Lower lobe of right lung (tissue), 2 donors: ENCODE results near the gene GPRC5D. TPM values are rescaled to one million over a fixed set of nuclear protein-coding genes. Genes with fewer than 3 reads are reported as not detected.
A peak's percentile ranks its signal among the peaks of the same experiment; 100 is the strongest.

Source experiments
- ATAC-seq, 2 donors: fragments of 200-7000 bp; cut with Tn5 transposase; one replicate each; pipeline ENCODE4 v1.9.1; 2020 to 2022; ENCODE audit warnings: mild to moderate bottlenecking in 2 of 2, moderate library complexity in 2 of 2
- DNase-seq: peaks from one replicate; pipeline ENCODE4 v3.0.0-alpha.2; 2020
- H3K27ac ChIP-seq: fragments of 200-600 bp; one replicate; pipeline ENCODE4 v1.8.0; 2022
- H3K27me3 ChIP-seq: fragments of 200-600 bp; one replicate; pipeline ENCODE4 v1.8.0; 2022; ENCODE audit warnings: low read depth
- H3K36me3 ChIP-seq: fragments of 200-600 bp; one replicate; pipeline ENCODE4 v1.8.0; 2022; ENCODE audit warnings: mild to moderate bottlenecking
- H3K4me1 ChIP-seq: fragments of 200-600 bp; one replicate; pipeline ENCODE4 v1.8.0; 2022
- H3K4me3 ChIP-seq: fragments of 200-600 bp; one replicate; pipeline ENCODE4 v1.8.0; 2022; ENCODE audit warnings: mild to moderate bottlenecking
- H3K9me3 ChIP-seq: fragments of 200-600 bp; one replicate; pipeline ENCODE4 v1.8.0; 2022
- intact Hi-C: fragments of 100-400 bp; cut with DNase I; formaldehyde crosslinking; loops from one replicate; pipeline ENCODE4 v1.11.0; 2022
- total RNA-seq: library from RNA; stranded (reverse); fragmentation: NEBNext Ultra II Directional; extraction: Animal tissue kit (Norgen Biotek cat#: 25700); gene quantifications from one replicate; pipeline ENCODE4 v1.2.1, GENCODE V29; 2021
- TF ChIP-seq, protein P1 (sequence below): fragments of 200-600 bp; IDR thresholded peaks from one replicate; pipeline ENCODE4 v1.8.0; 2022; ENCODE audit warnings: antibody characterized with exemption, mild to moderate bottlenecking
- donor health status: DM: no; HTN: yes; CAD: no; lungs with severe emphysema.

The GPRC5D gene
- total RNA-seq, 1 donor from 2014 or later = not detected

DNA sequence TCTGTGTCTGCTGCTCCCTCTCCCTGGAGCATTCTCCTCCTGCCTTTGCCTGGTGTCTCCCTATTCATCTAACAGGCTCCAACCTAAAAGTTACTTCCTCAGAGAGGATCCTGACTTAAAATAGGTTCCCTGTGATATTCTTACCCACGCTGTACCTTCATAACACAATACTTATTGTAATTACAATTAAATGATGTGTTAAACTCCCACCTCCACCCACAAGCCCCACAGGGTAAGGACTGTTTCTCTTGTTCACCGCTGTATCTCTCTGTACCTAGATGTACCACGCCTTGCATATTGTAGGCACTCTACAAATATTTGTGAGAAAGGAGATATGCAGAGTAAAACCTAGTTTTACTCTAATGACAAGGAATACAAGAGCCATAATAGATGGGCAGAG is 43.1 kb upstream of the GPRC5D start:
- TF ChIP-seq, protein P1, sequence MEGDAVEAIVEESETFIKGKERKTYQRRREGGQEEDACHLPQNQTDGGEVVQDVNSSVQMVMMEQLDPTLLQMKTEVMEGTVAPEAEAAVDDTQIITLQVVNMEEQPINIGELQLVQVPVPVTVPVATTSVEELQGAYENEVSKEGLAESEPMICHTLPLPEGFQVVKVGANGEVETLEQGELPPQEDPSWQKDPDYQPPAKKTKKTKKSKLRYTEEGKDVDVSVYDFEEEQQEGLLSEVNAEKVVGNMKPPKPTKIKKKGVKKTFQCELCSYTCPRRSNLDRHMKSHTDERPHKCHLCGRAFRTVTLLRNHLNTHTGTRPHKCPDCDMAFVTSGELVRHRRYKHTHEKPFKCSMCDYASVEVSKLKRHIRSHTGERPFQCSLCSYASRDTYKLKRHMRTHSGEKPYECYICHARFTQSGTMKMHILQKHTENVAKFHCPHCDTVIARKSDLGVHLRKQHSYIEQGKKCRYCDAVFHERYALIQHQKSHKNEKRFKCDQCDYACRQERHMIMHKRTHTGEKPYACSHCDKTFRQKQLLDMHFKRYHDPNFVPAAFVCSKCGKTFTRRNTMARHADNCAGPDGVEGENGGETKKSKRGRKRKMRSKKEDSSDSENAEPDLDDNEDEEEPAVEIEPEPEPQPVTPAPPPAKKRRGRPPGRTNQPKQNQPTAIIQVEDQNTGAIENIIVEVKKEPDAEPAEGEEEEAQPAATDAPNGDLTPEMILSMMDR = no peak
- intact Hi-C loops = no loop called here
- no peaks in the 10 kb centered on the region for H3K36me3 ChIP-seq
- H3K4me3 ChIP-seq = no peak overlapping the region
- no peak overlapping the region for H3K27ac ChIP-seq
- ATAC-seq = no peak
- DNase-seq = no peak
- no peaks in the 10 kb centered on the region for H3K9me3 ChIP-seq
- H3K27me3 ChIP-seq = no peaks in the 10 kb centered on the region
- peaks cover 57% of the 10 kb centered on the region for H3K4me1 ChIP-seq

DNA sequence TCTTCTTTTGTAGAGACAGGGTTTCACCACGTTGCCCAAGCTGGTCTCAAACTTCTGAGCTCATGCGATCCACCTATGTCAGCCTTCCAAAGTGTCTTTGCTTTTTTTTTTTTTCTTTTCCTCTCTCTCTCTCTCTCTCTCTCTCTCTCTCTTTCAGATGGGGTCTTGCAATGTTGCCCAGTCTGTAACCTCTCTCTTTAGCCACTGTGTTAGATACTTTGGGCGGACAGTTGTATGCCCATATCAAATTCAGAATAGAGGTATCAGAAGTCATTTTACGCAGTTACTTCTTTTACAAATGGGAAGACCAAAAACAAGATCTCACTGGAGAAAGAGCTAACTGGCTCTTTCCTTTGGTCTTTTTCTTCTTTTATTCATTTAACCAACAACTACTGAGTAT is 41.4 kb upstream of the GPRC5D start:
- intact Hi-C loops = no loop called here
- TF ChIP-seq, protein P1 = no peak
- Histone ChIP-seq H3K4me1 (peaks cover 45% of the 10 kb centered on the region), H3K27ac (peak overlapping the region; percentile 76), H3K9me3 (no peaks in the 10 kb centered on the region), H3K27me3 (no peaks in the 10 kb centered on the region), H3K36me3 (peaks cover 8% of the 10 kb centered on the region), H3K4me3 (no peak overlapping the region)
- DNase-seq (no peak), ATAC-seq (no peak)

DNA sequence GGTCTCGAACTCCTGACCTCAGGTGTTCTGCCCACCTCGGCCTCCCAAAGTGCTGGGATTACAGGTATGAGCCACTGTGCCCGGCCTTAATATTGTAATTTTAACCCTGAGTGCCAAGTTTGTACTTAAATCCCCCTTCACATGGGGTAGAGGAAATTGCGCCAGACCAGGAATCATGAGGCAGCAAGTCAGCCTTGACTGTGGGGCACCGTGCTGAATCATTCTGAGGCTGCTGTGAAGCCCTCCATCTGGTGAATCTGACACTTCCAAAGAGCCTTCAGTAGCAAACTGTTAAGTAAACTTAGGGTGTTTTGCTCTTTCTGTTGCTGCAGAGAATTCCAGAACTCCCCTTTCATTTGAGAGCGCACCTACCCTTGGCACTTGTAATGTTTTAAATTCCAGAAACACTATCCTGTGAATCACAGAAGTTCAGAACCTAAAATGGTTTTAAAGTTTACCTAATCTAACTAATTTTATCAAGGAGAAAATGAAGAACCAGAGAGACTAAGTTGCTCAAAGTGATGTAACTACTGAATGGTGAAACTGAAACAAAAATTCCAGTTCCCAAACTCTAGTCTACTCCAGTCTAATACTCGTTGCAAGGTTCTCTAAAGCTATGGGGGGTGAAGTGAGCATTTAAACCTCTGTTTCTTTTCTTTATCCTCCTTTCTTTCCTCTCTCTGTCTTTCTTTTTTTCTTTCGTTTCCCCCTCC is 40.6 kb upstream of the GPRC5D start:
- ATAC-seq (peak; percentile 85 to 88), DNase-seq (peak; percentile 68)
- H3K27me3 ChIP-seq = no peaks in the 10 kb centered on the region
- peaks cover 16% of the 10 kb centered on the region for H3K36me3 ChIP-seq
- intact Hi-C loops = no loop called here
- peak overlapping the region; percentile 33 for H3K4me3 ChIP-seq
- no peaks in the 10 kb centered on the region for H3K9me3 ChIP-seq
- H3K27ac ChIP-seq = peak overlapping the region; percentile 76
- H3K4me1 ChIP-seq = peaks cover 37% of the 10 kb centered on the region
- TF ChIP-seq, protein P1 = no peak

DNA sequence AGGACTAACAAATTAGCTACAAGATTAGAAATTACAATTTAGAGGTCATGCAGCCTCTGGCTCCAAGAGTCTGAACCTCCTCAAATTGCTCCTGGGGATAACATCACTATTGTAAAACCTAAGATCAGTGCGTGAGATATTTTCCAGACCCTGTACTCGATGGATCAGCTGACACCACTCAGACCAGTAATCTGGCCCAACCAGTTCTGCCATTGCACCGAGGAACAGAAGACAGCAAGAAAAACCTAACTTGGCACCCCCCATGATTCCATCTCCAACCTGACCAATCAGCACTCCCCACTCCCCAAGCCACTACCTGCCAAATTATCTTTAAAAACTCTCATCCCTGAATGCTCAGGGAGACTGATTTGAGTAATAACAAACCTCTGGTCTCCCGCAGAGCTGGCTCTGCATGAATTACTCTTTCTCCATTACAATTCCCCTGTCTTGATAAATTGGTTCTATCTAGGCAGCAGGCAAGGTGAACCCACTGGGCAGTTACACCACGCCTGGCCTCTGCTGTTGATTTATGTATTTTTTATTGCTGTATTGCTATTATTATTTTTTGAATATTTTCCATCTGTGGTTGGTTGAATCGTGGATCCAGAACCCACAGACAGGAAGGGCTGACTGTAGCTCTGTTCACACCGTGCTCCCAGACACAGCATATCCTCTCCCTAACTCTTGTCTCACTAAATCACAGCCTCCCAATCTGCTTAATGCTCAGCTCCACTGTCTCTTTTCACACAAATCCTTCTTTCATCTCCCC is 38.9 kb upstream of the GPRC5D start:
- Histone ChIP-seq H3K27me3 (no peaks in the 10 kb centered on the region), H3K9me3 (no peaks in the 10 kb centered on the region), H3K4me1 (peaks cover 27% of the 10 kb centered on the region), H3K36me3 (peaks cover 30% of the 10 kb centered on the region), H3K4me3 (no peak overlapping the region), H3K27ac (no peak overlapping the region)
- intact Hi-C loops = no loop called here
- ATAC-seq = no peak
- TF ChIP-seq, protein P1 = no peak
- no peak for DNase-seq

DNA sequence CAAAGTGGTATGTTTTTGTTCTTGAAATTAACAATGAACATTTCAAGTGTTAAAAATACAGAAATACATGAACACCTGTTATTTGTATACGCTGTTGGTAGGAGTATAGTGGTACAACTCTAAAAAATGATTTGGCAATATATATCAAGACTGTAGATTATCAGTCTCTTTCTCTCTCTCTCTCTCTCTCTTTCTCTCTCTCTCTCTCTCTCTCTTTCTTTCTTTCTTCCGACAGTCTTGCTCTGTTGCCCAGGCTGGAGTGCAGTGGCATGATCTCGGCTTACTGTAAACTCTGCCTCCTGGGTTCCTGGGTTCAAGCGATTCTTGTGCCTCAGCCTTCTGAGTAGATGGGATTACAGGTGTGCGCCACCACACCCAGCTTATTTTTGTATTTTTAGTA is 35.5 kb upstream of the GPRC5D start:
- ATAC-seq = no peak
- intact Hi-C loops = no loop called here
- DNase-seq = no peak
- no peak overlapping the region for H3K4me3 ChIP-seq
- no peaks in the 10 kb centered on the region for H3K27me3 ChIP-seq
- H3K36me3 ChIP-seq = peaks cover 59% of the 10 kb centered on the region
- peaks cover 16% of the 10 kb centered on the region for H3K4me1 ChIP-seq
- TF ChIP-seq, protein P1 = no peak
- H3K27ac ChIP-seq = no peak overlapping the region
- H3K9me3 ChIP-seq = no peaks in the 10 kb centered on the region
